GM03348 (cell line): Measurements from ENCODE around the gene INPP5B.
A peak's percentile ranks its signal among the peaks of the same experiment; 100 is the strongest.
"Not testable (repeated sequence)": the region's sequence is repeated elsewhere in the genome, so short reads cannot be mapped to it uniquely, and the experiment has no call there.

Source experiments
- DNase-seq: peaks from one replicate; pipeline ENCODE4 v3.0.0; 2012; ENCODE audit warnings: low spot score

INPP5B gene

DNA sequence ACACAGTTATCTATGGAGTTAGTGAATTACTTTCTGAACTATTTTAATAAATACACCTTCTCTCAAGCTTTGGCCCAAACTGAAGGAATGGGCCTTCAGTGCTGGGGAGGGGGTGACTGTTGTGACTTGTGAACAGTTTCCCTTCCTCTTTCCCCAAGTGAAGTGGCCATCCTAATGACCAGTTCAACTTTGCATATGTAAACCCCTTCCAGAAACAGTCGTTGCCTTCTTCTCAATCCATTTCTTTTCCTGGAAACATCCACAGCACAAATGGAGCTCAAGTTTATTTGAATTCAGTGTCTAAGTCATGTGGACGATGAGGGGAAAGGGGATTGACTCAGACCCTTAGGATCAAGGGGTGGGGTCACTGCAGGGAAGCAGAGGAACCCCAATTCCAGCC, 1.3 kb upstream of the INPP5B start:
- no peak for DNase-seq

DNA sequence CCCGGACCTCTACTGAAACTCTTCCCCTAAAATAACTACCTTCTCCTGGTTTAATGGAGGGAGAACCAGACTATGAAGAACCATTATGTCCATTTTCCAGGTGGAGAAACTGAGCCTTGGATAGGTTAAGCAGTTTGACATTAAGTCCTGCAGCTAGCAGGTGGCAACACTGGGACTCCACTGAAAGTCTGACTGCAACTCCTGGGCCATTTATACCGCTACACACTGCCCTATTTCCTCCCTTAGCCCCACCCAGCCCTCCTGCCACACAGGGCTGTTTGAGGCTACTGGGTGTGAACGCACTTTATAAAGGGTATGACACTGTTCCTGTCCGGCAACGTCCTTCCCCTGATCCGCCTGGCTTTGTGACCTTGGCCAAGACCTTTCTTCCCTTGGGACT, 511 bp upstream of the INPP5B start:
- DNase-seq, result no peak

DNA sequence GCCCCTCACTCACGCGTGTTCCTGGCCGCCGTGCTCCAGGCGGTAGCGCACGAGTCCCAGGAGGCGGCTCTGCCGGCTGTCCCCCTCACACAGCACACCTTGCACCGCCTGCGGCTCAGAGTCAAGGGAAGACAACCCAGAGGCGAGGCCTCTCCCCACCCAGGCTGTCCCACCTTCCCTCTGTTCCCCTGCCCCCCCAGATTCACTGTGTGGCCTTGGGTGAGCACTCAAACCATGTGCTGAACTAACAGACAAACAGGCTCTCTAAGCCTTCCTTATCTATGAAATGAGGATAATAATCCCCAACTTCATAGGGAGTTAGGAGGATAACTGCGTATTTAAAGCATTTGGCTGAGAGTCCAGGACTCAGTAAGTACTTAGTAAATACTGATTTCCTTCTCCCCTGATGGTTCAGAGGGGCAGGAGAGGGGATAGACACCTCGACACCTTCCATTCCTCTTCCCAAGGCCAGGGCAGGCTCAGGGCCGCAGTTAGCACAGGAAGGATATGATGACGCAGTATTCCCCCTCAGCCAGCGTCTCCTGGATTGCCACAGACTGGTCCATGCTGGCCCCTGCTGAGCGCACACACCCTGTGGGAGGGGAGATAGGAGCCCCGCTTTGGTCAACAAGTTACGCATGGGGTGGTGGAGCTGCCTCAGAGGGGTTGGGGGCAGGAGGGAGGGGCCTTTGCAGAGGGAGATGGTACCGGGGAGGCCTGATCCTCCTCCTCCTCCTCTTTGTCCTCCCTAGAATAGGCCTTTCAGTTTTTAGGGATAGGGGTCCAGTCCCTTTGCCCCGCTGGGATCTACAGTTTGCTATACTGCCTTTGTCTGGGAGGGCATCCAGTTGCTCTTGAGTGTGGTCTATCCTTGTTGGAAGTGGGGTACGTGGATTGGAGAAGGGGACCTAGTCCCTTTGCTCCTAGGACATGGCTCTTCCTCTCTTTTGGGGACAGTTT, 830 bp downstream of the INPP5B start:
- peak; percentile 92 for DNase-seq

DNA sequence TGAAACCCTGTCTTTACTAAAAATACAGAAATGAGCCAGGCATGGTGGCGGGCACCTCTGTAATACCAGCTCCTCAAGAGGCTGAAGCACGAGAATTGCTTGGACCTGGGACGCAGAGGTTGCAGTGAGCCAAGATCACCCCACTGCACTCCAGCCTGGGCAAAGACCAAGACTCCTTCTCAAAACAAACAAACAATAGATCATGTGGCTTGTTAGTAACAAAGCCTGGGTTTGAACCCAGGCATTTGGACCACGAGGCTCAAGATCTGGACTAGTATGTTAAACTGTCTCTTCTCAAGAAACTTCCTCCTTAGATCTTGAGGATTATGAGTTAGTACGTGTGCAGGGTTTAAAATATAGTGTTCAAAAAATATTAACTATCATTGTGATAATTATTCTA, 1.6 kb downstream of the INPP5B start:
- no peak for DNase-seq

DNA sequence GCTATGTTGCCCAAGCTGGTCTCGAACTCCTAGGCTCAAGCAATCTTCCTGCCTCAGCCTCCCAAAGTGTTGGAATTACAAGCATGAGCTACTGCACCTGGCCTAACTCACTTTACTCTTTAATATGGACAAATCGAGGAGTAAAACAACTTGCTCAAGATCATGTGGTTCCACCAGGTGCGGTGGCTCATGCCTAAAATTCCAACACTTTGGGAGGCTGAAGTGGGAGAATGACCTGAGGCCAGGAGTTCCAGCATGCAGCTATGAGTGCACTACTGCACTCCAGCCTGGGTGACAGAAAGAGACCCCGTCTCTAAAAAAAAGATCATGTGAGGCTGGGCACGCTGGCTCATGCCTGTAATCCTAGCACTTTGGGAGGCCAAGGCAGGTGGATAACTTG, 2.0 kb downstream of the INPP5B start:
- DNase-seq, result no peak

DNA sequence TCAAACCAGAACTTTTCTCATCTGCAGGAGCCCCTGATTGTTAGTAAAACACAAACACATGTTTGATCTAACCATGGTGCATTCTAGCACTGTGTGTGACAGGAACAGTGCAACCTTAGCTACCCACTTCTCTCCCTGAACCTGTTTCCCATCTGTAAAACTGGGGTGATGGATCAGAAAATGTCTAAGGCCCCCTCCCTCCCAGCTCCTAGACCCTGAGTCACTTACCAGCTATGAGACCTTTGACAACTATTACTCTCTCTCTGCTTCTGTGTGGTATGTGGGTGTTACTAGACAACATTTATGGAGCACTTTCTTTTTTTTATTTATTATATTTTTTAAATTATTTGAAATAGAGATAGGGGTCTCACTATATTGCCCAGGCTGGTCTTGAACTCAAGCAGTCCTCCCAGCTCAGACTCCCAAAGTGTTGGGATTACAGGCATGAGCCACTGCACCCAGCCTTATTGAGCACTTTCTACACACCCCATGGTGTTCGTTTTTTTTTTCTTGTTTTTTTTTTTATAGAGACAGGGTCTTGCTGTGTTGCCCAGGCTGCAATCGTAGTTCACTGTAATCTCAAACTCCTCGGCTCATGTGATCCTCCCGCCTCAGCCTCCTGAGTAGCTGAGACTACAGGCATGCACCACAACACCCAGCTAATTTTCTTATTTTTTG, 2.6 kb downstream of the INPP5B start:
- DNase-seq, result peak; percentile 46

DNA sequence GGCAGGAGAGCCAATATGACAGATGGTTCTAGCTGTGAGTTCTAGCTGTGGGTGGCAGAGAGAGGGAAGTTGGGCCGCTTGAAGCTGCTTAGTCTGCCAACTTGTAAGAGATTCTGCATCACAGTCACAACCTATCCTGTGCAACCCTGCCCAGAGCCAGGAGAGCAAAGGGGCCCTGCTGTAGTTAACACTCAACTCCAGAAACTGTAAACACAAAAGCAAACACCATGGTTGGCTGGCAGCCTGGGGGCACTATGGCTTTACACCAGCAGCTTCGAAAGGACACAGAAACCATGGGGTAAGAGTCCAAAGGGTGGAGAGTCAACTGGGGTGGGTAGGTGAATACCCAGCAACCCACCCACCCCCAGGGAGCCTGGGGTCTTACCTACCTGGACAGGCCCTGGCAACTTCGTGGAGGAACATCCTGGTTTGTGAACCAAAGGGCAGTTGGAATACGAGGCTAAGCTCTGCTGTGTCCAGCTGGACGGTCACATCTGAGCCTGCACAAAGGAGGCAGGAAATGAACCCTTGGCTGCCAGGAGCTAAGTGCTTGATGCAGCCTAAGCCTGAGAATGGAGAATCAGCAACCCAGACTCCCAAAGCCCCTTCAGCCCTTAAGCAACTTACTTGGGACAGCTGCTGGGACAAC, 6.4 kb downstream of the INPP5B start:
- no peak for DNase-seq

DNA sequence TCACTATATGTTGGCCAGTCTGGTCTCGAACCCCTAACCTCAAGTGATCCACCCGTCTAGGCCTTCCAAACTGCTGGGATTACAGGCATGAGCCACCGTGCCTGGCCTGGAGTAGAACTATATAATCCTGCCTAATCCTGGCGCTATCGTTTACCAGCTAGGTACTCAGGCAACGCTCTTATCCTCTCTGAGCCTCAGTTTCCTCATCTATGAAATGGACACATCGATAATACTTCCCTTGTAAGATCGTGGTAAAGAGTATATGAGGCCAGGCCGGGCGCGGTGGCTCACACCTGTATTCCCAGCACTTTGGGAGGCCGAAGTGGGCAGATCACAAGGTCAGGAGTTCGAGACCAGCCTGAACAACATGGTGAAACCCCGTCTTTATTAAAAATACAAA, 10.1 kb downstream of the INPP5B start:
- not testable (repeated sequence) for DNase-seq

DNA sequence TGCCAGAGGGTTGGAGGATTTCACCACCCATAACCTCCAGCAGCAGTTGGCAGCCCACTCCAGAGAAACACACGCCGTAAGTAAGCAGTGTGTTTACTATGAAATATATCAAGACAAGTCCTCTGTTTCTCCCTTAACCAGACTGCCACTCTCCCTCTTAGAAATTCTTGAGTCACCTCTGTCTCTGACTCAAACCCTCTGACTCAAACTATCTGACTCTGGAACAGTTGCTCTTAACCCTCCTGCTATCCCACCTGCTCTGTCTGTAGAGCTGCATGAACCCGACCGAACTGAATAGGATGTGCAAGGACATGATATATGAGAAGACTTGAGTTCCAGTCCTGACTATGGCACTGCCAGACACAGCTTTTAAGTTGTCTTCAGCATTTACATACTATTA, 14.1 kb downstream of the INPP5B start:
- peak; percentile 43 for DNase-seq

DNA sequence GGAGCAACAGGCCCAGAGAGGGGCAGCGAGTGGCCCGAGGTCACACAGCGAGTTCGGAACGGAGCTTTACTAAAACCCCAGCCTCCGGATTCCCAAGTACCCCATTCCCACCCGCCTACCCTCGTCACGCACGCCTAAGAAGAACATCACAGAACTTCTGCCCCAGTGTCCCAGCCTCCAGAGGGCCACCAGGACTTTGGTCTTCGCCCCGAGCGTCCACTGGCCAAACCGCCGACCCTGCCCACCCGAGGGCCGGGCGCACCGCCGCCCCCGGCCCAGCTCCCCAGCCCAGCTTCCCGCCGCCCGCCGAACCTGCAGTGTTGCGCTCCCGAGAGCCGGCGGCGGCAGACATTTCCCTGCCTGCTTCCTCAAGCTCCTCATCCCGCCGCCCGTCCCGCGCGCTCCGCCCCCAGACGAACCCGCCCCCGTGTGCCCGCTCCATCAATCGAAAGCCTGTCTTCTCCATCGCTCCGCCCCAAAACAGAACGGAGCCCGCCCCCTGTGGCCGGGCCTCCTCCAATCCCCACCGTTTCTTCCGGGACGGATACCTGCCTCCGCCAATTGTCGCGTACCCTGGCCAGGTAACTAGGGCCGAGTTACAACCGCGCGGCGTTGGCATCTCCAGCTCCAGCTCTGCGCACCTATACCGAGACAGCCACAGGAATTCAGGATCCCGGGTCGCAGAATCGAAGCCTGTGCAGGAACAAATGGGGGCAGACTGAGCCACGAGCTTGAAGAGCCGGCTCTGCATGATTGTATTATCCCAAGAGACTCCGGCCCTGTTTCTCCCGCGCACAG, 15.3 kb downstream of the INPP5B start:
- peak; percentile 99 for DNase-seq

DNA sequence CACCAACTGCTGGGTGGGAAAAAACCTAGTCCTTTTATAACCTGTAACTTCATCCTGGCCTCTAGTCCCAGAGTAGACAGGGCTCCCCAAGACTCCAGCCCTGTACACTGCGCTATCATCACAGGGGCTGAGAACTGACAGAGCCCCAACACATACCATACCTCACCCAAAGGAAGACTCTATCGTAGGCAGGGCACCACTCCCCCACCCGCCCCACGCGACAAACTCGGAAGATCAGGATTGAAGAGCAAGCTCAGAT, 15.8 kb downstream of the INPP5B start:
- no peak for DNase-seq

DNA sequence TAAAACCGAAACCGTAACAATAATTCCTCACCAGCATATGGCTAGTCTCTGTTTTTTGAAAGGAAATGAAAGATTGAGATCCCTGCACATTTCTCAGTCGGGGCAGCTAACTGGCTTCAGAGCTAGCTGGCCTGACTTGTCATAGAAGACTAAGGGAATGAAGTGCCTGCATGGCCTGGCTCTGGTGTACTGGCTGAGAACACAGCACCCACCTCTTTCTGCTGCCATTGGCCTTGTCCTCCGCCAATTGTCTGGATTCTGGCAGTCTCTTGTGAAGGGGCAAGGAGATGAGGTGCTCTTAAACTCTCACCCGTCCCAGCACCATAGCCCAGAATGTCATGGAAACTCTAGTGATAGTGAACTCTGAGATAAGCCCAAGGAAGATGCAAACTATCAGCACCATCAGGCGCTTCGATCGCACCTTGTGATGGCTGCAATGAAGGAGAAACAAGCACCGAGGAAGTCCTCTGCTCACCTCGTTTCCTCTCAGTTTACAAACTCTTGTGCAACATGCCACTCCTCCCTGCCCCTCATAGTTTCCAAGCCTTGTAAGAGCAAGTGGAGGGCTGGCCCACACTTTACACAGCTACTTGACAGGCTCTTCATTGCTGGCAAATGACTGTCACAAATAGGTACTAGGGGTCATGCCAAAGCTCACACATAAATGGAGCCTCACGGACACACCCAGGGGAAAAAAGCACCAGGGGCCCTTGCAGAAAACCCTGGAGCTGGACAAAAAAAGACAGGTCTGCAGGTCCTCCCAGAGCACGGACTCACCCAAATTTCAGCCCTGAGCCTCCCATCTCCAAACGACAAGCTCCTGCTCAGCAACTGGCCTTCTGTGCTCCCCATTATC, 16.4 kb downstream of the INPP5B start:
- DNase-seq, result no peak

DNA sequence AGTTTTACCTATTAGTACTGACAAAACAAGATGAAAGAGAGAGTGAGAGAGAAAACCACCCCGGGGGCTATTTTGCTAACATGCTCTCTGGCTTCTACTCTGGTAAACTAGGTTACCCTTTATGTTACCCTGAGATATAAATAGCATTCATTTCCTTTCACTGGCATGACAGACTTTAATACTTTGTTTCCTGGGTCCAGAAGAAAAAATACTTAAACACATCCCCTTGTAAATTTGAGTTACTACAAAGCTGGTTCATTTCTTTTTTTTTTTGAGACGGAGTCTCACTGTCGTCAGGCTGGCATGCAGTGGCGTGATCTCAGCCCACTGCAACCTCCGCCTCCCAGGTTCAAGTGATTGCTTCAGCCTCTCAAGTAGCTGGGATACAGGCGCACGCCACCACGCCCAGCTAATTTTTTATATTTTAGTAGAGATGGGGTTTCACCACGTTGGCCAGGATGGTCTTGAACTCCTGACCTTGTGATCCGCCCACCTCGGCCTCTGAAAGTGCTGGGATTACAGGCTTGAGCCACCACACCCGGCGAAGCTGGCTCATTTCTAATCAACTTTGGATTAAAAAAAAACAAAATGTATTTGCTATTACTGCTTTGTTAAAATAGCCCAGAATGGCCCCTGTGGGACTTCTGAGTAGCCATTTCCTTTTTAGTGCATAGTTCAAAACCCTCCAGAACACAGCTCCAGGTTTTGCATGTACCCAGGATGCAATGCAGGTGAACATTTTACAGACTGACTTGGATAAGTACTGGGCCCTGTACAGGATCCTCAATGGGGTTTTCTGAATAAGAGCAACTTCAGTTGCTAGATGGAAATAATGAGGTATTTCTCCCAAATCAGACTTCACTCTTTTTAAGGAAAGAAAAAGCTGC, 20.6 kb downstream of the INPP5B start:
- no peak for DNase-seq

DNA sequence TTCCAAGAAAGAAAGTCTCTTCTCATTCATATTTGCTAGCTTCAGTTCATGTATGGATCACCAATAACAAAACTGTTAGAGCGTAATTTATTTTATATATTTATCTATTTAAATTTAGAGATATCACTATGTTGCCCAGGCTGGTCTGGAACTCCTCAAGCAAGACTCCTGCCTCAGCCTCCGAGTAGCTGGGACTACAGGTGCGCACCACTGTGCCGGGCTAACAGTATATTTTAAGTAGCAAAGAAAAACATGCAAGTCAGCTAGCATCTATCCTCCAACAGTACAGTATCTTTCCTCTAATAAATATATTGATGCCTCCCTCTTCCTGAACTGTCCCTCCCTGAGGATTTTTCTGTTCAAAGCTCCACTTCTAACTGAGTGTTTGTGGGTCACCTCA, 21.5 kb downstream of the INPP5B start:
- no peak for DNase-seq

DNA sequence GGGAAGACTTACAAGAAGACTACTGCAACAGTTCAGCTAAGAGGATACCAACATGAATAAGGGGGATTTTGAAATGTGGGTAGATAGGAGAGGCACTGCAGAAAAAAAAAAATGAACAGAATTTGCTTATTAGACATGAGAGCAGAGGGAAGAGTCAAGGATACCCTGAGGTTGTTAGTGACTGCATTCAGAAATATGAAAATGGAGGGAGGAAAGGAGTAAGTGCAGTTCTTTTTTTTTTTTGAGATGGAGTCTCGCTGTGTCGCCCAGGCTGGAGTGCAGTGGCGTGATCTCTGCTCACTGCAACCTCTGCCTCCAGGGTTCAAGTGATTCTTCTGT, 23.3 kb downstream of the INPP5B start:
- no peak for DNase-seq

DNA sequence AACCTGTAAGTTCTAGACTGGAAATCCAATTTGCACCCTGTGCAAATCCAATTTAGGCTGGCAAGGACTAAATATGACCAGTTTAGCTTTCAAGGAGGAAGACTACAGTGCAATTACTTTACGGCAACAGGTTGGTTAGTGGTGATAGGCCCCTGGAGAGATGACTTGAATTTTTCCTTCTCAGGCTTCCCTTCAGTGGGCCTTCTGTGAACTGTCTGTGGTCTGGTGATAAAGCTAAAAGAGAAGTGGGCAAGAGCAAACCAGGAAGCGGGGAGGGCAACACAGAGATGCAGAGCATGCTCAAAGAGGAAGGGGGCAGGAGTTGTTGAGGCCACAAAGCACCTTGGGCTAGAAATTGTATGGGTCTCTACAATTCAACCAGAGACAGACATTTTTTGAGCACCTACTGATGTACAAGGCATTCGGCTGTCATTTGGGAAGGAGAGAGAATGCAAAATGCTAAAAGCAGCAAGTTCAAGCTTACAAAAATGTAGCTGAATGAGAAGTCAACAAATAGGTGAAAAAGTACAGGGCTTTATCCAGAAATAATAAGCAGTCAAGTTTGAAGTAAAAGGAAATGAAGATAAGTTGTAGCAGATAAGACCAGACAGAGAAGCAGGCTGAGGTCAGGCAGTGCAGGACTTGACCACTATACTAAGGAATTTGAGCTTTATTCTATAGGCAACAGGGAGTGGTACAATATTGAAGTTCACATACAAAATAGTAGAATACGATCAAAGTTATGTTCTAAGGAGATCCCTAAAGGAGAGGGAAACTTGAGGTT, 23.9 kb downstream of the INPP5B start:
- DNase-seq, result no peak

DNA sequence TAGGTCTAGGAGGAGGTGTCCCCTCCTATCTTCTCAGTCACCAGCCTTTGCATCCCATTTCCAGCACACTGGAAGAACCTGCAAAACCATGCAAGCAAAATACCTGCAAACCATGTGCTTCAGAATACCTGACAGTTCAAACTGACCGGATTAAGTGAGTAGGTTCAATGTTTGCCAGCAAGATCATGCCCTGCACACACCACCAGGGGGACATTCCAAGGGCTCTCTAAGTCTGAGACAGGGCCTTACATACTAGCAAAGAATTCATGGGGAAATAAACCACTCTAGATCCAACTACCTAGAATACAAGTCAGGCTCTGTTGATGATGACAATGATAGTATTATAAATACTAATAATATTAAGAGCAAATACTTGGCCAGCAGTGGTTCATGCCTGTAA, 27.6 kb downstream of the INPP5B start:
- DNase-seq, result peak; percentile 36

DNA sequence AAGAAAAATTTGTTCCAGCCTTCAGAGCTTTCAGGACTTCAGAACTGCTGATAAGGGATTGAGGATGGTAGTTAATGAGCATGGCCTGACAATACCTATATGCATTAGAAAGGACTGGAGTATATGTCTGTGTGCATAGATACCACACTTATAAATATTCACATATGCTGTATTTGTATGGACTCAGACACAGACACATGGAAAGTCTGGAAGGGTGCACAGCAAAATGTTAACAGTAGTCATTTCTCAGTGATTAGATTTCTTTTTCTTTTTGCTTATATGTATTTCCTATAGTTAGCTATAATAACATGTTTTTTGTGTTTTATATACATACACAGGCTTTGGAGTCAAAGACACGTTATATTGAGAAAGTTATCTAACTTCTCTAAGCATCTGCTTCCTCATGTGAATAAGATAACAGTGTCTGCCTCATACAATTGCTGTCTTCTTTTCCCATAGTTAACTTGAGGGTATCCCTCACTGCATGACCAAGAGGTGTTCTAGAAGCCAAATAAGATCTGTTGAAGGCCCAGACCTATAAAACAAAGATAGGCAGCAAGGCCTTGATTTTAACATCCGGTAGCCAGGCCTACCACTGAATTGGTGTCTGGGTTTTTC, 31.3 kb downstream of the INPP5B start:
- no peak for DNase-seq
